ENCODE results near the gene SOBP.
A peak's percentile ranks its signal among the peaks of the same experiment; 100 is the strongest.

The SOBP gene

GRCh38 chr6:107677399-107677798 is 187.5 kb downstream of the SOBP start:
- Histone ChIP-seq H3K18ac (ENCODE audit: low read depth in 1 of 2, low read length in 2 of 2) (no peak overlapping the region), H2BK120ac (ENCODE audit: low read depth, low read length) (no peak overlapping the region), H4K91ac (ENCODE audit: low read length) (no peak overlapping the region), H3K14ac (ENCODE audit: low read length in 2 of 2) (no peak overlapping the region), H2BK15ac (ENCODE audit: low read depth, poor library complexity, severe bottlenecking) (no peak overlapping the region), H2AK5ac (ENCODE audit: low read length, severe bottlenecking) (no peak overlapping the region), H2BK5ac (ENCODE audit: low read depth, low read length, poor library complexity, severe bottlenecking) (no peak overlapping the region), H3K9ac (ENCODE audit: low read length) (no peak overlapping the region), H2AFZ (ENCODE audit: low read depth, low read length) (no peak overlapping the region), H3K36me3 (ENCODE audit: control insufficient read depth in 1 of 2, insufficient read depth in 2 of 2, low read depth in 1 of 2, low read length in 2 of 2) (peaks cover 0 to under 1% of the 10 kb centered on the region in 2 experiments), H3K4me1 (ENCODE audit: control insufficient read depth, insufficient read depth, low read depth, low read length) (peaks cover 2% of the 10 kb centered on the region), H3K9me3 (ENCODE audit: control insufficient read depth, low read length) (no peaks in the 10 kb centered on the region), H3K27ac (ENCODE audit: low read length, poor library complexity, severe bottlenecking) (no peak overlapping the region), H3K4me3 (ENCODE audit: insufficient read depth in 1 of 2, low read depth in 1 of 2, low read length in 2 of 2) (no peak overlapping the region), H3K4me2 (ENCODE audit: low read length, poor library complexity, severe bottlenecking) (no peak overlapping the region), H3K27me3 (ENCODE audit: control insufficient read depth in 1 of 2, insufficient read depth in 1 of 2, low read length in 2 of 2) (no peaks in the 10 kb centered on the region), H3K79me1 (replicated peaks; ENCODE audit: low read length, poor library complexity, severe bottlenecking) (no peaks in the 10 kb centered on the region), H3K4ac (ENCODE audit: low read depth in 1 of 2, low read length in 2 of 2) (no peak overlapping the region), H4K8ac (ENCODE audit: low read length) (no peak overlapping the region), H3K23ac (ENCODE audit: low read length in 2 of 2) (no peak overlapping the region), H2BK12ac (ENCODE audit: low read length in 2 of 2) (no peak overlapping the region)
- no peak for DNase-seq
- 100% methylated on average over 1 of the region's 1 CpG for WGBS

- peaks cover 10% of the 10 kb centered on the region for H3K9me3 ChIP-seq (ENCODE audit: control insufficient read depth, low read length)
- H2BK120ac ChIP-seq (ENCODE audit: low read depth, low read length), result no peak overlapping the region
- DNase-seq, result peak; percentile 80
- no peak overlapping the region for H3K4me3 ChIP-seq (ENCODE audit: insufficient read depth in 1 of 2, low read depth in 1 of 2, low read length in 2 of 2)
- H2AFZ ChIP-seq (ENCODE audit: low read depth, low read length), result no peak overlapping the region
- no peak overlapping the region for H2AK5ac ChIP-seq (ENCODE audit: low read length, severe bottlenecking)
- H3K27ac ChIP-seq (ENCODE audit: low read length, poor library complexity, severe bottlenecking), result no peak overlapping the region
- H4K8ac ChIP-seq (ENCODE audit: low read length), result no peak overlapping the region
- H3K4me1 ChIP-seq (ENCODE audit: control insufficient read depth, insufficient read depth, low read depth, low read length), result peaks cover 2% of the 10 kb centered on the region
- no peak overlapping the region for H2BK12ac ChIP-seq (ENCODE audit: low read length in 2 of 2)
- no peaks in the 10 kb centered on the region for H3K27me3 ChIP-seq (ENCODE audit: control insufficient read depth in 1 of 2, insufficient read depth in 1 of 2, low read length in 2 of 2)
- H2BK5ac ChIP-seq (ENCODE audit: low read depth, low read length, poor library complexity, severe bottlenecking), result no peak overlapping the region
- H3K79me1 ChIP-seq (replicated peaks; ENCODE audit: low read length, poor library complexity, severe bottlenecking), result no peaks in the 10 kb centered on the region
- WGBS, result 86% methylated on average over 2 of the region's 4 CpGs
- no peak overlapping the region for H4K91ac ChIP-seq (ENCODE audit: low read length)
- H3K4ac ChIP-seq (ENCODE audit: low read depth in 1 of 2, low read length in 2 of 2), result no peak overlapping the region
- H3K9ac ChIP-seq (ENCODE audit: low read length), result peak overlapping the region; percentile 48
- H3K4me2 ChIP-seq (ENCODE audit: low read length, poor library complexity, severe bottlenecking), result no peak overlapping the region
- no peak overlapping the region for H3K23ac ChIP-seq (ENCODE audit: low read length in 2 of 2)
- no peak overlapping the region for H3K14ac ChIP-seq (ENCODE audit: low read length in 2 of 2)
- no peak overlapping the region for H2BK15ac ChIP-seq (ENCODE audit: low read depth, poor library complexity, severe bottlenecking)
- H3K18ac ChIP-seq (ENCODE audit: low read depth in 1 of 2, low read length in 2 of 2), result no peak overlapping the region
- H3K36me3 ChIP-seq (ENCODE audit: control insufficient read depth in 1 of 2, insufficient read depth in 2 of 2, low read depth in 1 of 2, low read length in 2 of 2), result peaks cover 0 to 11% of the 10 kb centered on the region in 2 experiments
Measured at GRCh38 chr6:107679457-107679856, 189.5 kb downstream of the SOBP start.

- Histone ChIP-seq H4K91ac (ENCODE audit: low read length) (no peak overlapping the region), H3K4ac (ENCODE audit: low read depth in 1 of 2, low read length in 2 of 2) (no peak overlapping the region), H3K18ac (ENCODE audit: low read depth in 1 of 2, low read length in 2 of 2) (no peak overlapping the region), H3K23ac (ENCODE audit: low read length in 2 of 2) (no peak overlapping the region), H2BK15ac (ENCODE audit: low read depth, poor library complexity, severe bottlenecking) (no peak overlapping the region), H3K27me3 (ENCODE audit: control insufficient read depth in 1 of 2, insufficient read depth in 1 of 2, low read length in 2 of 2) (no peaks in the 10 kb centered on the region), H2AK5ac (ENCODE audit: low read length, severe bottlenecking) (no peak overlapping the region), H3K14ac (ENCODE audit: low read length in 2 of 2) (no peak overlapping the region), H3K36me3 (ENCODE audit: control insufficient read depth in 1 of 2, insufficient read depth in 2 of 2, low read depth in 1 of 2, low read length in 2 of 2) (peaks cover 0 to 11% of the 10 kb centered on the region in 2 experiments), H3K9me3 (ENCODE audit: control insufficient read depth, low read length) (peaks cover 10% of the 10 kb centered on the region), H3K4me2 (ENCODE audit: low read length, poor library complexity, severe bottlenecking) (peak overlapping the region; percentile 25), H3K27ac (ENCODE audit: low read length, poor library complexity, severe bottlenecking) (no peak overlapping the region), H2BK5ac (ENCODE audit: low read depth, low read length, poor library complexity, severe bottlenecking) (no peak overlapping the region), H2BK12ac (ENCODE audit: low read length in 2 of 2) (no peak overlapping the region), H3K9ac (ENCODE audit: low read length) (no peak overlapping the region), H4K8ac (ENCODE audit: low read length) (no peak overlapping the region), H2AFZ (ENCODE audit: low read depth, low read length) (no peak overlapping the region), H3K4me1 (ENCODE audit: control insufficient read depth, insufficient read depth, low read depth, low read length) (no peaks in the 10 kb centered on the region), H2BK120ac (ENCODE audit: low read depth, low read length) (no peak overlapping the region), H3K4me3 (ENCODE audit: insufficient read depth in 1 of 2, low read depth in 1 of 2, low read length in 2 of 2) (peak overlapping the region in 1 of 2 experiments; percentile 8), H3K79me1 (replicated peaks; ENCODE audit: low read length, poor library complexity, severe bottlenecking) (no peaks in the 10 kb centered on the region)
- no peak for DNase-seq
- 100% methylated on average over 1 of the region's 3 CpGs for WGBS
Measured at GRCh38 chr6:107682721-107683120, 192.8 kb downstream of the SOBP start.

- no peaks in the 10 kb centered on the region for H3K4me1 ChIP-seq (ENCODE audit: control insufficient read depth, insufficient read depth, low read depth, low read length)
- no peak overlapping the region for H2BK12ac ChIP-seq (ENCODE audit: low read length in 2 of 2)
- 90% methylated on average over 2 of the region's 2 CpGs for WGBS
Measured at GRCh38 chr6:107683183-107683582, 193.3 kb downstream of the SOBP start.

More at GRCh38 chr6:107683183-107683582, 193.3 kb downstream of the SOBP start:
- no peak overlapping the region for H3K9ac ChIP-seq (ENCODE audit: low read length)
- no peak overlapping the region for H3K4me2 ChIP-seq (ENCODE audit: low read length, poor library complexity, severe bottlenecking)
- peak overlapping the region in 1 of 2 experiments; percentile 8 for H3K4me3 ChIP-seq (ENCODE audit: insufficient read depth in 1 of 2, low read depth in 1 of 2, low read length in 2 of 2)
- H3K27ac ChIP-seq (ENCODE audit: low read length, poor library complexity, severe bottlenecking), result no peak overlapping the region
- no peak overlapping the region for H3K18ac ChIP-seq (ENCODE audit: low read depth in 1 of 2, low read length in 2 of 2)
- no peak overlapping the region for H2AFZ ChIP-seq (ENCODE audit: low read depth, low read length)
- no peak overlapping the region for H4K91ac ChIP-seq (ENCODE audit: low read length)
- H3K27me3 ChIP-seq (ENCODE audit: control insufficient read depth in 1 of 2, insufficient read depth in 1 of 2, low read length in 2 of 2), result no peaks in the 10 kb centered on the region
- peaks cover 10% of the 10 kb centered on the region for H3K9me3 ChIP-seq (ENCODE audit: control insufficient read depth, low read length)
- no peak overlapping the region for H2BK120ac ChIP-seq (ENCODE audit: low read depth, low read length)
- peaks cover 0 to 11% of the 10 kb centered on the region in 2 experiments for H3K36me3 ChIP-seq (ENCODE audit: control insufficient read depth in 1 of 2, insufficient read depth in 2 of 2, low read depth in 1 of 2, low read length in 2 of 2)
- no peak for DNase-seq
- H2BK5ac ChIP-seq (ENCODE audit: low read depth, low read length, poor library complexity, severe bottlenecking), result no peak overlapping the region
- H3K23ac ChIP-seq (ENCODE audit: low read length in 2 of 2), result no peak overlapping the region
- no peak overlapping the region for H4K8ac ChIP-seq (ENCODE audit: low read length)
- no peak overlapping the region for H2BK15ac ChIP-seq (ENCODE audit: low read depth, poor library complexity, severe bottlenecking)
- H2AK5ac ChIP-seq (ENCODE audit: low read length, severe bottlenecking), result no peak overlapping the region
- H3K14ac ChIP-seq (ENCODE audit: low read length in 2 of 2), result no peak overlapping the region
- no peak overlapping the region for H3K4ac ChIP-seq (ENCODE audit: low read depth in 1 of 2, low read length in 2 of 2)
- H3K79me1 ChIP-seq (replicated peaks; ENCODE audit: low read length, poor library complexity, severe bottlenecking), result no peaks in the 10 kb centered on the region
